HAP-1 (cell line): Measurements from ENCODE around the gene ACTR3C.

ENCODE experiments used
- DNase-seq, 2 experiments: peaks; one replicate each; pipeline ENCODE4 v3.0.0-alpha.2; 2016 to 2020; ENCODE audit warnings: low spot score in 2 of 2
- H3K27me3 ChIP-seq: fragments of 250-450 bp; sonication (Bioruptor Pico); 2 replicates; pipeline ENCODE4 v1.5.1; 2020; ENCODE audit warnings: low read depth, mild to moderate bottlenecking, moderate library complexity
- H3K36me3 ChIP-seq: fragments of 250-450 bp; sonication (Bioruptor Pico); replicated peaks from 2 replicates; pipeline ENCODE4 v1.5.1; 2020; ENCODE audit warnings: mild to moderate bottlenecking
- H3K4me1 ChIP-seq: fragments of 250-450 bp; sonication (Bioruptor Pico); 2 replicates; pipeline ENCODE4 v1.5.1; 2020; ENCODE audit warnings: mild to moderate bottlenecking
- H3K4me3 ChIP-seq: fragments of 250-450 bp; sonication (Bioruptor Pico); 2 replicates; pipeline ENCODE4 v1.5.1; 2020; ENCODE audit warnings: mild to moderate bottlenecking, moderate library complexity
- H3K9me3 ChIP-seq: fragments of 250-450 bp; sonication (Bioruptor Pico); 2 replicates; pipeline ENCODE4 v1.5.1; 2020; ENCODE audit warnings: mild to moderate bottlenecking, moderate library complexity
- in situ Hi-C: fragments of 300-500 bp; cut with MboI; formaldehyde crosslinking; loops from 3 replicates; pipeline ENCODE4 v1.14.3; 2020; ENCODE audit warnings: low sequenced_read_pairs, inconsistent platforms, mixed read lengths

The ACTR3C gene

GRCh38 chr7:150336746-150337145 lies 13.4 kb upstream of the ACTR3C start:
- Histone ChIP-seq H3K4me1 (no peaks in the 10 kb centered on the region), H3K4me3 (no peak overlapping the region), H3K9me3 (no peaks in the 10 kb centered on the region), H3K36me3 (no peaks in the 10 kb centered on the region), H3K27me3 (no peaks in the 10 kb centered on the region)
- DNase-seq, result no peak
- in situ Hi-C loops, result no loop called here

DNA sequence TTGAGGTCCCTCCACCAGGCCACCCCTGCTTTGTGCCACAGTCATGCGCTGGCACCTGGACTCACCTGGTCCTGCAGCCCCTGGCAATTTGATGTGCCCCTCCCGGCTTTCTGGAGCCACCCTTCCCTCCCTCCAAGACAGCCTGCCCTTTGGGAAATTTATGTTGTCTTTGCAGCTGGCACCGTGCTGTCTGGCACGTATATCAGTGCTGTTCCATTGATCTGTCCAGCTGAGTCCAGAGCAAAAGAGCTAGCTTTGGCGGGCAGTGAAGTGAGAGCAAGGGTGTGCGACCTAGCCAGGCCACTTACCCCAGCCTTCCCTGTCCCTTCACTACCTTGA lies 12.4 kb upstream of the ACTR3C start:
- DNase-seq, result no peak
- Histone ChIP-seq H3K4me3 (no peak overlapping the region), H3K9me3 (no peaks in the 10 kb centered on the region), H3K36me3 (no peaks in the 10 kb centered on the region), H3K27me3 (no peaks in the 10 kb centered on the region), H3K4me1 (no peaks in the 10 kb centered on the region)
- in situ Hi-C loops, result no loop called here

GRCh38 chr7:150335108-150335773 lies 11.9 kb upstream of the ACTR3C start:
- no peaks in the 10 kb centered on the region for H3K27me3 ChIP-seq
- H3K4me3 ChIP-seq, result no peak overlapping the region
- DNase-seq, result no peak
- in situ Hi-C loops, result no loop called here
- no peaks in the 10 kb centered on the region for H3K36me3 ChIP-seq
- H3K9me3 ChIP-seq, result no peaks in the 10 kb centered on the region
- no peaks in the 10 kb centered on the region for H3K4me1 ChIP-seq

DNA sequence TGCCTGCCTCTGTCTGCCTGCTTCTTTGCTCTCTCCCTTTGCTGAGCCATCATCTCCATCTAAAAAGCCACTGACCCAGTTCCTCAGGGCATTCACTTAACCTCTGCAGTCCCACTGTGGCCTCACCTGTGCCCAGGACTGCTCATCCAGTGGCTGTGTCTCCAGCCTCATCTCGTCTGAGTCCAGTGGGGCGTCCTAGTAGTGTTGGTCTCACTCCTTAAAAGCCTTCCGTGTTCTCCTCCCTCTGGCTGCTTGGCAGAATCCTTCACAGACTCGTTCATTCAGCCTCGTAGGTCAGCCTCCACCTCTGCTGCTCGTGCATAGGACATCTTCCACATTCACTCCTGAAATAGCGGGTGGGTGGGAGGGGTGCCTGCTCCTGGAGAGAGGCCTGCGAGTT lies 10.8 kb upstream of the ACTR3C start:
- H3K36me3 ChIP-seq, result no peaks in the 10 kb centered on the region
- H3K4me1 ChIP-seq, result no peaks in the 10 kb centered on the region
- H3K9me3 ChIP-seq, result no peaks in the 10 kb centered on the region
- H3K27me3 ChIP-seq, result no peaks in the 10 kb centered on the region
- in situ Hi-C loops, result no loop called here
- no peak for DNase-seq
- no peak overlapping the region for H3K4me3 ChIP-seq

GRCh38 chr7:150333659-150334058 lies 10.3 kb upstream of the ACTR3C start:
- H3K4me3 ChIP-seq, result no peak overlapping the region
- H3K4me1 ChIP-seq, result no peaks in the 10 kb centered on the region
- DNase-seq, result no peak
- no peaks in the 10 kb centered on the region for H3K27me3 ChIP-seq
- no peaks in the 10 kb centered on the region for H3K36me3 ChIP-seq
- no peaks in the 10 kb centered on the region for H3K9me3 ChIP-seq
- in situ Hi-C loops, result no loop called here

DNA sequence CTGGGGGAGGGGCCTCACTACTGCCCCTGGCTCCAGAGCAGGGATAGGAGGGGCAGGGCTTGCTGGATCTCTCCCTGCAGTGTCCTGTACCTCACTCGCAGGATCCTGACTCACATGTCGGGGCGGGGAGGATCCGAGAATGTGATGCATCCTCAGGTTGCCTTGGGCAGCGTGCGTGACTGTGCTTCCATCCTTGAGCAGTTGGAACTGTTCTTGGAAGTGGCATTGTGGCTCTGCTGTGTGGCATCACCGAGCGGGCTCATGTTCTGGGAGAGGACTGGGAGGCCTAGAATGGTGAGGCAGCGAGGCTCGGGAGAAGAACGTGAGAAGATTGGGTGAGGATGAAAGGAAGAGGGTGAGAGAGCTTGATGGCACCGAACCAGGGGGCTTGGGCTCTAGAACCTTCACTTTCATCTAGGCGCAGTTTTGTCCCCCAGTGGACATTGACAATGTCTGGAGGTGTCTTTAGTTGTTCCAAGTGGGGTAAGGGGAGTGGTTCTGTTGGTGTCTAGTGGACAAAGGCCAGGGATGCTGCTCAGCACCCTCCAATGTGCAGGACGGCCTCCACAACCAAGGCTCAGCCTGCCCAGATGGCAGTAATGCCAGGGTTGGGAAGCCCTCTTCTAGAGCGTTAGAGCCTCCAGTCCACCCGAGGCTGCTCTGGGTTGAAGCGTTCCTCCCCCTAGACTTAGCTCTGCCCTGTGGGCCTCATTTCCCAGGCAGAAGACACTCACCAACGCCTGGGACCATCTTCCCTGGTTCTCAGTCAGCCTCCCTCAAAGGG lies 9.7 kb upstream of the ACTR3C start:
- H3K4me3 ChIP-seq, result no peak overlapping the region
- H3K9me3 ChIP-seq, result no peaks in the 10 kb centered on the region
- no peaks in the 10 kb centered on the region for H3K36me3 ChIP-seq
- no peaks in the 10 kb centered on the region for H3K27me3 ChIP-seq
- no peaks in the 10 kb centered on the region for H3K4me1 ChIP-seq
- no peak for DNase-seq
- in situ Hi-C loops, result no loop called here

DNA sequence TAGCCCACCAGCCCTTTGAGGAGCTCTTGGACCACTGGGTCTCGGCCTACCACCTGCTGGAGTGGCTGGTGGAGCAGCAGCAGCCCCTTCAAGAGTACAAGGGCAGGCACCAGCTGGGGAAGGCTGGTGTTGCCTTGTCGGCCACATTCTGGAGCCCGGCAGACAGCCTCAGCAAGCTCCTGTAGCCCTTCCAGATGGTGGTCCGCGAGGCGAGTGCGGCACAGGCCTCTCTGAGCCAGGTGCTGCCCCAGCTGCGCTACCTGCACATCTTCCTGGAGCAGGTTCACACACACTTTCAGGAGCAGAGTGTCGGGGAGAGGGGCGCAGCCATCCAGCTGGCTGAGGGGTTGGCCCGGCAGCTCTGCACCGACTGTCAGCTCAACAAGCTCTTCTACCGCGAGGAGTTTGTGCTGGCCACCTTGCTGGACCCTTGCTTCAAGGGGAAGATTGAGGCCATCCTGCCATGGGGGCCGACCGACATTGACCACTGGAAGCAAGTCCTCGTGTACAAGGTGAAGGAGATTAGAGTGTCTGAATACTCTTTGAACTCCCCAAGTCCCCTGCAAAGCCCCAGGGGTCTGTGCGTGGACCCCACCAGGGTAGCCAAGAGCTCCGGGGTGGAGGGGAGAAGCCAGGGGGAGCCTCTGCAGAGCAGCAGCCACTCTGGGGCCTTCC lies 7.0 kb upstream of the ACTR3C start:
- no peaks in the 10 kb centered on the region for H3K4me1 ChIP-seq
- in situ Hi-C loops, result no loop called here
- H3K9me3 ChIP-seq, result no peaks in the 10 kb centered on the region
- no peaks in the 10 kb centered on the region for H3K27me3 ChIP-seq
- no peak for DNase-seq
- no peaks in the 10 kb centered on the region for H3K36me3 ChIP-seq
- no peak overlapping the region for H3K4me3 ChIP-seq

DNA sequence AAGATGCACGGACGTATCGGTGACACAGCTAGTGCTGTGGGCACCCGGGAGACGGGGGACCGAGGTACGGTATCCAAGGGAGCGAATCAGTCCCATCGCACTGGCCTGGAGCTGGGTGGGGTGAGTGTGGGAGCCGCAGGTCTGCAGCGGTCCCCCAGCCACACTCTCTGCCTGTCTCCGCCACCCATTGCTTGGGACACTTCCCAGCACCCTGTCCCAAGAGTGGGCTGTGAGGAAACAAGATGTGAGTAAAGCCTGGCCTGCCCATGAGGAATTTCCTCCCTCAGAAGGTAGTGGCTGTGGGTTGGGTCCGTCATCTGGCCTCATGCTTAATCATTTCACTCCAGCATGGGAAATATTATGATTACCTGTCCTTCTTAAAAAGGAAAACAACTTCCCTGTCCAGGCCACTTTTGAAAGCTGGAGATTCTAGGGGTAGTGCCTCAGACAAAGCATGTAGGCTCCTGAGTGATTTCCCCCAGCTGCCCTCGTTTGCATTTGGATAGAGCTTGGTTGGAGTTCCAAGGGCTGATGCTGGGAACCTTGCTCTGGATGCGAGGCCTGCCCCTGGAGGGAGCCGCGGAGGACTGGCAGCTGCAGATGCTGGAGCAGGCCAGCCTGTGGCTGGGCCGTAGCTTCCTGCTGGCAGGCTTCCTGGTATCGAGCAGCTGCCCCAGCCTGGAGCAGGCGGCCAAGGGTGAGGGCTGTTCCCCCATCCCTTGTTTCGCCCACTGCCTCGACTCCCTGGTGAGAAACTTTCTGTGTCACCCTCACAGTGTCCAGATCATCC lies 6.2 kb upstream of the ACTR3C start:
- Histone ChIP-seq H3K36me3 (no peaks in the 10 kb centered on the region), H3K27me3 (no peaks in the 10 kb centered on the region), H3K4me1 (no peaks in the 10 kb centered on the region), H3K9me3 (no peaks in the 10 kb centered on the region), H3K4me3 (no peak overlapping the region)
- no peak for DNase-seq
- in situ Hi-C loops, result no loop called here

DNA sequence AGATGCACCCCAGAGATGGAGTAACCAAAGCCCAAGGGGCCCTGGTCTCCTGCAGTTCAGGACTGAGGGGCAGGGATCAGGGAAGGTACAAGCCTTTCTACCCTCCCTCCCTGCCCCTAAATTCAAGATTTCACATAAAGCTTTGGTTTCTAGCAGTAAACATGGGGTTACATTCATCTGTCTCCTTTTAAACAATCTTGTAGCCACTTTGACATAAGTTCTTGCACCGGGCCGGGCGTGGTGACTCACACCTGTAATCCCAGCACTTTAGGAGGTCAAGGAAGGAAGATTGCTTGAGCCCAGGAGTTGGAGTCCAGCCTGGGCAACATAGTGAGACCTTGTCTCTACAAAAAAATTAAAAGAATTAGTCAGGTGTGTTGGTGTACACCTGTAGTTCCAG lies 4.0 kb upstream of the ACTR3C start:
- H3K4me3 ChIP-seq, result no peak overlapping the region
- no peaks in the 10 kb centered on the region for H3K9me3 ChIP-seq
- no peaks in the 10 kb centered on the region for H3K36me3 ChIP-seq
- H3K4me1 ChIP-seq, result no peaks in the 10 kb centered on the region
- in situ Hi-C loops, result no loop called here
- no peak for DNase-seq
- H3K27me3 ChIP-seq, result no peaks in the 10 kb centered on the region

DNA sequence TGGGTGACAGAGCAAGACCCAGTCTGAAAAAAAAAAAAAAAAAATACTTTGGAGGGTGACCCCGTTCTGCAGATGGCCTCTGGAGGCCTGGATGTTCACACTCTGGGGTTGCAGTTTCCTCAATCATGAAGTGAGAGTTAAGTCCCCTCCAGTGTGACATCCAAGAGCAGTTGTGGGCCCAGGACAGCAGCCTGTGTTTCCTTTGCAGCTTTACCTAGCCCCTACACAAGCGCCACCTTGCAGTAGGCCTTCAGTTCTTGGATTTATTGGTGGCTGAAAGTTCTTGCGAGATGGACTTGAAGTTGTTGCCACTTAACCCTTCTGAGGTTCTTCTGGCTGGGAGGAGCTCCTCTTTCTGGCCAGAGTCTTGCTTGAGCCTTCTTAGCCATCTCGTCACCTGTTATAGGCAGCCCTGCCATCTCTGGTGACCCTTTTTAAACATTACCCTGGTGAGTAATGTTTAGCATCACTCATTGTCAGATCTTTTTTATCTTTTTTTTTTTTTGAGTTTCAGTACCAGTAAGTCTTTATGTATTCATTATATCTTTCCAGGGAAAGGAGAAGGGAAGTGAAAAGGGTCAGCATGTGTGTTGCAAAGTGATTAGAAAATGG lies 3.4 kb upstream of the ACTR3C start:
- in situ Hi-C loops, result no loop called here
- H3K27me3 ChIP-seq, result no peaks in the 10 kb centered on the region
- H3K4me3 ChIP-seq, result no peak overlapping the region
- H3K36me3 ChIP-seq, result no peaks in the 10 kb centered on the region
- H3K4me1 ChIP-seq, result no peaks in the 10 kb centered on the region
- no peaks in the 10 kb centered on the region for H3K9me3 ChIP-seq
- DNase-seq, result no peak

GRCh38 chr7:150325901-150326300 lies 2.6 kb upstream of the ACTR3C start:
- DNase-seq, result no peak
- Histone ChIP-seq H3K9me3 (no peaks in the 10 kb centered on the region), H3K4me1 (no peaks in the 10 kb centered on the region), H3K36me3 (no peaks in the 10 kb centered on the region), H3K27me3 (no peaks in the 10 kb centered on the region), H3K4me3 (no peak overlapping the region)
- in situ Hi-C loops, result no loop called here

DNA sequence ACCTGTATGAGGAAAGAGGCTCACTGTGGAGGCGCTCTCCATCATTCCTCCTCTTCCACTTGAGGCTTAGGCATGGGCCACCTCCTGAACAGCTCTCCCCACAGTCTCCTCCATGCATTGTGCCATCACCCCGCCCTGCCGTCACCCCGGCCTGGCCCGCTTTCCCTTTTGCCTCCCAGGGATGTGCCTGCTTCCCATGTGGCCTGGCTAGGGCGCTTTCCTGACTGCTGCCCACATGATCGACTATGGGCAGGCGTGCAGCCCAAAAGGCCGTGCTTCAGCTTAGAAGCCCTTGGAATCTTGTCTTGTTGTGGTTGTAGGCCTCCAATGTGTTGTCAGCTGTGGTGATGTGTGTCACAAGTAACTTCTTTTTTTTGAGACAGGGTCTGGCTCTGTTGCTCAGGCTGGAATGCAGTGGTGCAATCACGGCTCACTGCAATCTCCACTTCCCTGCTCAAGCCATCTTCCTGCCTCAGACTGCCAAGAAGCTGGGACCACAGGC lies 1.8 kb upstream of the ACTR3C start:
- DNase-seq, result no peak
- H3K36me3 ChIP-seq, result no peaks in the 10 kb centered on the region
- H3K4me3 ChIP-seq, result no peak overlapping the region
- H3K4me1 ChIP-seq, result no peaks in the 10 kb centered on the region
- no peaks in the 10 kb centered on the region for H3K27me3 ChIP-seq
- in situ Hi-C loops, result no loop called here
- no peaks in the 10 kb centered on the region for H3K9me3 ChIP-seq

GRCh38 chr7:150324373-150324961 lies 1.1 kb upstream of the ACTR3C start:
- Histone ChIP-seq H3K4me3 (no peak overlapping the region), H3K4me1 (no peaks in the 10 kb centered on the region), H3K9me3 (no peaks in the 10 kb centered on the region), H3K27me3 (no peaks in the 10 kb centered on the region), H3K36me3 (no peaks in the 10 kb centered on the region)
- DNase-seq, result no peak
- in situ Hi-C loops, result no loop called here
